Coronary artery (tissue), 2 donors: Measurements from ENCODE around the gene SYVN1.

Experiments used
- DNase-seq: peaks from one replicate; pipeline ENCODE4 v3.0.0-alpha.2; 2017; ENCODE audit warnings: low spot score
- H3K27ac ChIP-seq, 2 donors: fragments of 200-600 bp; sonication (generic); one replicate each; pipeline ENCODE4 v1.5.1; 2016 to 2019
- H3K4me3 ChIP-seq: fragments of 200-600 bp; sonication (generic); 2 replicates; pipeline ENCODE4 v1.5.1; 2016; ENCODE audit warnings: mild to moderate bottlenecking, moderate library complexity
- TF ChIP-seq, protein P1 (sequence below): fragments of 200-600 bp; sonication (generic); IDR thresholded peaks from one replicate; pipeline ENCODE4 v1.5.1; 2019; ENCODE audit warnings: antibody characterized with exemption

The SYVN1 gene

GRCh38 chr11:65108469-65109123, 25.7 kb downstream of the SYVN1 start:
- TF ChIP-seq, protein P1, sequence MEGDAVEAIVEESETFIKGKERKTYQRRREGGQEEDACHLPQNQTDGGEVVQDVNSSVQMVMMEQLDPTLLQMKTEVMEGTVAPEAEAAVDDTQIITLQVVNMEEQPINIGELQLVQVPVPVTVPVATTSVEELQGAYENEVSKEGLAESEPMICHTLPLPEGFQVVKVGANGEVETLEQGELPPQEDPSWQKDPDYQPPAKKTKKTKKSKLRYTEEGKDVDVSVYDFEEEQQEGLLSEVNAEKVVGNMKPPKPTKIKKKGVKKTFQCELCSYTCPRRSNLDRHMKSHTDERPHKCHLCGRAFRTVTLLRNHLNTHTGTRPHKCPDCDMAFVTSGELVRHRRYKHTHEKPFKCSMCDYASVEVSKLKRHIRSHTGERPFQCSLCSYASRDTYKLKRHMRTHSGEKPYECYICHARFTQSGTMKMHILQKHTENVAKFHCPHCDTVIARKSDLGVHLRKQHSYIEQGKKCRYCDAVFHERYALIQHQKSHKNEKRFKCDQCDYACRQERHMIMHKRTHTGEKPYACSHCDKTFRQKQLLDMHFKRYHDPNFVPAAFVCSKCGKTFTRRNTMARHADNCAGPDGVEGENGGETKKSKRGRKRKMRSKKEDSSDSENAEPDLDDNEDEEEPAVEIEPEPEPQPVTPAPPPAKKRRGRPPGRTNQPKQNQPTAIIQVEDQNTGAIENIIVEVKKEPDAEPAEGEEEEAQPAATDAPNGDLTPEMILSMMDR, result no peak
- H3K4me3 ChIP-seq, result no peak overlapping the region
- H3K27ac ChIP-seq, result no peak overlapping the region
- no peak for DNase-seq

DNA sequence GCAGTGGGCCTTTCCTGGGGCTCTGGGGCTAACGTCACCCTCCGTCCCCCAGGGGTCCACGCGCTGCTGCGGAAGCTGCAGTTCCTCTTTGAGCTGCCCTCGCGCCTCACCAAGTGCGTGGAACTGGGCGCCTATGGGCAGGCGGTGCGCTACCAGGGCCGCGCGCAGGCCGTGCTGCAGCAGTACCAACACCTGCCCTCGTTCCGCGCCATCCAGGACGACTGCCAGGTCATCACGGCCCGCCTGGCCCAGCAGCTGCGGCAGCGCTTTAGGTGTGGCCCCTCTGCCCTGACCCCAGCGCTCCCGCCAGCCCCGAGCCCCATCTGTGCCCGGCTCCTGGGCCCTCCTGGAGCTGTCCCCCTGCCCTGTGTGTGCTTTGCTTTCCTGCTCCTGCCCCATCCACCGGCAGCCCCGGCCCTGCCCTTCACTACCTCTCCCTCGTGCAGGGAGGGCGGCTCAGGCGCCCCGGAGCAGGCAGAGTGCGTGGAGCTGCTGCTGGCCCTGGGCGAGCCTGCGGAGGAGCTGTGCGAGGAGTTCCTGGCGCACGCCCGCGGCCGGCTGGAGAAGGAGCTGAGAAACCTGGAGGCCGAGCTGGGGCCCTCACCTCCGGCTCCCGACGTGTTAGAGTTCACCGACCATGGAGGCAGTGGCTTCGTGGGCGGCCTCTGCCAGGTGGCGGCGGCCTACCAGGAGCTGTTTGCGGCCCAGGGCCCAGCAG, 26.4 kb downstream of the SYVN1 start:
- TF ChIP-seq, protein P1, result no peak
- H3K27ac ChIP-seq, result no peak overlapping the region
- no peak overlapping the region for H3K4me3 ChIP-seq
- no peak for DNase-seq

DNA sequence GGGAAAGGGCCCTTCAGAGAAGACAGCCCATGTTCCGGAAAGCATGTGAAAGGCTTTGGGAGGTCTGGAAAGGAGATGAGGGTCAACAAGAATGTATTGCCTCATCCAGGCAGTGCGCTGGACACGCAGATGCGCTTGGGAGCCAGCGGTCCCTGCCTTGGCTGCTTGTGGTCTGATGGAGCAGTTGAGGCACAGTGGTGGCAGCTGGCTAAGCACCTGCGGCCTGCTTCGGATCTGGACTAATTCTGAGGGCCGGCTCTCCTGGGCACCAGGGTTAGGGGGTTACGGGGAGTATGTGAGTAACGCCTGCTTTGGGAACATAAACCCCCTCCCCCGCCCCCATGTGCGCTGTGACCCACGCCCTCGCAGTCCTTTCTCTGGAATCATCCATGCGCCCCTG, 27.2 kb downstream of the SYVN1 start:
- TF ChIP-seq, protein P1, result no peak
- Histone ChIP-seq H3K27ac (no peak overlapping the region), H3K4me3 (no peak overlapping the region)
- no peak for DNase-seq

- Histone ChIP-seq H3K4me3 (no peak overlapping the region), H3K27ac (no peak overlapping the region)
- DNase-seq, result no peak
- TF ChIP-seq, protein P1, result no peak
Observed at GRCh38 chr11:65104628-65105027, 29.7 kb downstream of the SYVN1 start.

- Histone ChIP-seq H3K4me3 (no peak overlapping the region), H3K27ac (no peak overlapping the region)
- DNase-seq, result no peak
- TF ChIP-seq, protein P1, result no peak
Observed at GRCh38 chr11:65103476-65103875, 30.8 kb downstream of the SYVN1 start.

DNA sequence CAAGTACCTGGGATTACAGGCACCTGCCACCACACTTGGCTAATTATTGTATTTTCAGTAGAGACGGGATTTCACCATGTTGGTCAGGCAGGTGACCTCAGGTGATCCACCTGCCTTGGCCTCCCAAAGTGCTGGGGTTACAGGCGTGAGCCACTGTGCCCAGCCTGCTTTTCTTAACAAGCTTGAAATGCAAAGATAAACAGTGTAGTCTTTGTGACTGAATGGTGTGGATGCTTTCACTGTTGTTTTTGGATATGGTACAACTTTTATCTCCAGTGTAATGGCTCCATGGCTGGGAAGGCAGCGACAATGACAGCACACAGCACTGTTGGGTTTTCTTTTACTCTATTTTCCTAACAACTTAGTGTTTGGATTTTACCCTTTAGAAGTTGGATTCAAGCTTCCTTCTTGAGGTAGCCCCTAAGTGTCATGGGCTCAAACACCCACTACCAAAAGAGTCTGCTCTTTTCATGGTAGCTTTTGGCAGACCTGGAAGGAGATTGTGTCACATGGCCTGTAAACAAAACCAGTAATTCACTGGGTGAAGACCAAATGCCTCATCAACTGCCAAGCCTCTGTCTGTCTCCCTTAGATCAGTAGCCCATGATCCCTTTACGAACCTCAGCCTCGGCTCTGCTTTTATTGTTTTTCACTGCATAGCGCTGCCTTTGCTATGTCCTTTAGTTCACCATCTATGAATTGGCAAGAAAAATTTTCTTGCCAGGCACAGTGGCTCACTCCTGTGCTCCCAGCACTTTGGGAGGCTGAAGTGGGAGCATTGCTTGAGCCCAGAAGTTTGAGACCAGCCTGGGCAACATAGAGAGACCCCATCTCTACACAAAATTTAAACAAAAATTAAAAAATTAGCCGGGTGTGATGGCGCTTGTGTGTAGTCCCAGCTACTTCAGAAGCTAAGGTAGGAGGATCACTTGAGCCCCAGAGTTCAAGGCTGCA, 31.9 kb downstream of the SYVN1 start:
- no peak overlapping the region for H3K4me3 ChIP-seq
- H3K27ac ChIP-seq, result peak overlapping the region in 1 of 2 donors; percentile 58
- no peak for DNase-seq
- TF ChIP-seq, protein P1, result no peak
